Measurements from ENCODE around the gene SMOC1.

SMOC1 gene

GRCh38 chr14:69850086-69850735, 29.0 kb upstream of the SMOC1 start:
- H3K36me3 ChIP-seq (ENCODE audit: insufficient read depth, low read length): no peaks in the 10 kb centered on the region
- no peak overlapping the region for H3K27ac ChIP-seq (ENCODE audit: low read depth, low read length)
- 93% methylated on average over 35 of the region's 35 CpGs for WGBS
- H3K4me1 ChIP-seq (ENCODE audit: insufficient read depth, low read length): no peaks in the 10 kb centered on the region
- H3K9me3 ChIP-seq (ENCODE audit: insufficient read depth, low read depth, low read length): no peaks in the 10 kb centered on the region
- no peaks in the 10 kb centered on the region for H3K27me3 ChIP-seq (ENCODE audit: insufficient read depth, low read length)
- no peak overlapping the region for H3K9ac ChIP-seq (ENCODE audit: low read depth, low read length)
- H3K4me3 ChIP-seq (ENCODE audit: low read length): no peak overlapping the region

- H3K4me3 ChIP-seq (ENCODE audit: low read length): no peak overlapping the region
- no peak overlapping the region for H3K27ac ChIP-seq (ENCODE audit: low read depth, low read length)
- H3K9ac ChIP-seq (ENCODE audit: low read depth, low read length): no peak overlapping the region
- H3K27me3 ChIP-seq (ENCODE audit: insufficient read depth, low read length): no peaks in the 10 kb centered on the region
- no peaks in the 10 kb centered on the region for H3K9me3 ChIP-seq (ENCODE audit: insufficient read depth, low read depth, low read length)
- 98% methylated on average over 2 of the region's 2 CpGs for WGBS
- no peaks in the 10 kb centered on the region for H3K4me1 ChIP-seq (ENCODE audit: insufficient read depth, low read length)
- no peaks in the 10 kb centered on the region for H3K36me3 ChIP-seq (ENCODE audit: insufficient read depth, low read length)
Observed at GRCh38 chr14:69850736-69851112, 28.5 kb upstream of the SMOC1 start.

DNA sequence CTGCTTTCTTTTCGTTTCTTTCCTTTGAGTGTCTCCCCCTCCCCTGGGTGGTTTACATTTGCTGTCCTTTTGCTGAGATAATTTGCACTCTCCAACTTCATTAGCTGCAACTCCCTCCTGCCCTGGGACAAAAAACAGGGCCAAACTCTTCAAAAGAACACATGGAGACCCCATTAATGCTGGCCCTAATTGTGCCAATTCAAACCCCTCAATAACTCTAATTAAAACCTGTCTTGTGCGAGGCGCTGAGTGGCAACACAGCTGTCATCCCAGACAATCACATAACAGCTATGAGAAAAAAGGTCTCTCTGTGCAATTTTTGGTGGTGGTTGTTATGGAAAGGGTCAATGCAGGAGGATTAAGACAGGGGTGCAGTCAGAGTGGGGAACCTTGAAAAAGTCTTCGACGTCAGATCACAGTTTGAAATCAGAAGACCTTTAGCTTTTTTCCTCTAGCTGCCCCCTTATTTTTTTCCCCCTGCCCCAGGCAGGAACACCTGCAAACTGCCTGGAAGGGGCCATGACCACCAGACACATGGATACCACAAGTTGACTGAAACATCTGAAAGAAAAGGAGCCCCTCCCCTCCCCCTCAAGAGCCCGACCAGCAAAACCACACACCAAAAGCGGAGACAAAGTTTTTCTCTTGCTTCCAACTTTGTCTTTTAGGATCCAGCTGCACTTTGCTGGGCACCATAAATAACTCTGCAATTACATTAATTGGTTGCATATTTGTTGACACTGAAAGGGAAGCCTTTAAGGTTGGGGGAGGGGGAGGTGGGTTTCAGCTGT, 26.5 kb upstream of the SMOC1 start:
- H3K9me3 ChIP-seq (ENCODE audit: insufficient read depth, low read depth, low read length): no peaks in the 10 kb centered on the region
- no peaks in the 10 kb centered on the region for H3K27me3 ChIP-seq (ENCODE audit: insufficient read depth, low read length)
- H3K27ac ChIP-seq (ENCODE audit: low read depth, low read length): no peak overlapping the region
- H3K4me1 ChIP-seq (ENCODE audit: insufficient read depth, low read length): no peaks in the 10 kb centered on the region
- H3K9ac ChIP-seq (ENCODE audit: low read depth, low read length): no peak overlapping the region
- no peaks in the 10 kb centered on the region for H3K36me3 ChIP-seq (ENCODE audit: insufficient read depth, low read length)
- 83% methylated on average over 5 of the region's 7 CpGs for WGBS
- H3K4me3 ChIP-seq (ENCODE audit: low read length): no peak overlapping the region

- Histone ChIP-seq H3K9me3 (ENCODE audit: insufficient read depth, low read depth, low read length) (no peaks in the 10 kb centered on the region), H3K9ac (ENCODE audit: low read depth, low read length) (no peak overlapping the region), H3K36me3 (ENCODE audit: insufficient read depth, low read length) (no peaks in the 10 kb centered on the region), H3K4me3 (ENCODE audit: low read length) (no peak overlapping the region), H3K27ac (ENCODE audit: low read depth, low read length) (no peak overlapping the region), H3K27me3 (ENCODE audit: insufficient read depth, low read length) (no peaks in the 10 kb centered on the region), H3K4me1 (ENCODE audit: insufficient read depth, low read length) (no peaks in the 10 kb centered on the region)
- WGBS: 73% methylated on average over 7 of the region's 7 CpGs
Observed at GRCh38 chr14:69853774-69854173, 25.4 kb upstream of the SMOC1 start.

DNA sequence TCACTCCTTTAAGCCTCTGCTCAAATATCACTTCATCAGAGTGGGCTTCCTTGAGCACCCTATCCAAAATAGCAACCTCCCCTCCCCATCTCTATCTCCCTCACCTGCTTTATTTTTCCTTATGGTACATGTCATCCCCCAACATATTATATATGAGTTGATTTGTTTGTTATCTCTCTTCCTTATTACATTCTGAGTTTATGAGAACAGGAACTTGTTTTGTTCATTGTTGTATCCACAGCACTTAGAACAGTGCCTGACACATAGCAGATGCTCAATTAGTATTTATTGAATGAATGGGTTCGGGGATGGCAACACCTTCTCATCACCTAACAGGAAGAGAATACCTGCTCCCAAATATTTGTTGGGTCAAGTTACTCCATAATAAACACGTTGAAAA, 24.6 kb upstream of the SMOC1 start:
- WGBS: 100% methylated on average over 1 of the region's 2 CpGs

DNA sequence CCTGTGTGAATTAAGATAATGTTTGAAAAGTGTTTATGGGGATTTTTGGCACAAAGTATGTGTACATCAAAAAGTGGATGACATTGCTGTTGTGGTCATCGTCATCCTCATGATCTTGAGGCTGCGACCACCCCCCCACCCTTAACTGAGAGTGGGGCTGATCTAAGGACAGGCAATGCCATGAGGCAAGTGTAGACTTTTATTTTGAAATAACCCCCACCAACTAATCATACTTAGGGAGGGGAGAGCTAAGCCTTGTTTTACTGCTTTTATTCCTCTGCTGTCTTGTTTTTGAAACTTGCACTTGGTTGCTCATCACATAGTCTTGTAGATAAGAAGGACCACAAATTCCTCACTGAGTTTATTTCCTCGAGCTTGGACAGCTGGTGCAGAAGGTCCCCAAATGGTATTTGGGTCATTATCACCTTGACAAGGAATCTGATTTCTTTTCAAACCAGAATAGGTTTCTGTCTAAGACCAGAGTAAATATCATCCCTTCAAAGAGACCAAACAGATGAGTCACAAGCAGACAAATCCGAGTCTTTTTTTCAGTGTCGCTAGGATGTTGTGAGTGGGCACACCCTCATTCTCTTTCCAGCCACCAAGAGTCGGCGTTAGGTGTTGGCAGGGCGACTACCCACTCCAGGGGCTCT, 23.9 kb upstream of the SMOC1 start:
- no peak overlapping the region for H3K27ac ChIP-seq (ENCODE audit: low read depth, low read length)
- no peak overlapping the region for H3K4me3 ChIP-seq (ENCODE audit: low read length)
- H3K9ac ChIP-seq (ENCODE audit: low read depth, low read length): no peak overlapping the region
- peaks cover 9% of the 10 kb centered on the region; the same call in 1 of the 2 replicates for H3K27me3 ChIP-seq (ENCODE audit: insufficient read depth, low read length)
- H3K9me3 ChIP-seq (ENCODE audit: insufficient read depth, low read depth, low read length): no peaks in the 10 kb centered on the region
- no peaks in the 10 kb centered on the region for H3K36me3 ChIP-seq (ENCODE audit: insufficient read depth, low read length)
- WGBS: 89% methylated on average over 7 of the region's 8 CpGs
- peaks cover 2% of the 10 kb centered on the region; the same call in 1 of the 2 replicates for H3K4me1 ChIP-seq (ENCODE audit: insufficient read depth, low read length)

More for the DNA sequence above, 24.6 kb upstream of the SMOC1 start:
- no peaks in the 10 kb centered on the region for H3K9me3 ChIP-seq (ENCODE audit: insufficient read depth, low read depth, low read length)
- no peak overlapping the region for H3K4me3 ChIP-seq (ENCODE audit: low read length)
- H3K27me3 ChIP-seq (ENCODE audit: insufficient read depth, low read length): peaks cover 3% of the 10 kb centered on the region; the same call in 1 of the 2 replicates
- H3K4me1 ChIP-seq (ENCODE audit: insufficient read depth, low read length): no peaks in the 10 kb centered on the region
- H3K27ac ChIP-seq (ENCODE audit: low read depth, low read length): no peak overlapping the region
- no peaks in the 10 kb centered on the region for H3K36me3 ChIP-seq (ENCODE audit: insufficient read depth, low read length)
- H3K9ac ChIP-seq (ENCODE audit: low read depth, low read length): no peak overlapping the region

DNA sequence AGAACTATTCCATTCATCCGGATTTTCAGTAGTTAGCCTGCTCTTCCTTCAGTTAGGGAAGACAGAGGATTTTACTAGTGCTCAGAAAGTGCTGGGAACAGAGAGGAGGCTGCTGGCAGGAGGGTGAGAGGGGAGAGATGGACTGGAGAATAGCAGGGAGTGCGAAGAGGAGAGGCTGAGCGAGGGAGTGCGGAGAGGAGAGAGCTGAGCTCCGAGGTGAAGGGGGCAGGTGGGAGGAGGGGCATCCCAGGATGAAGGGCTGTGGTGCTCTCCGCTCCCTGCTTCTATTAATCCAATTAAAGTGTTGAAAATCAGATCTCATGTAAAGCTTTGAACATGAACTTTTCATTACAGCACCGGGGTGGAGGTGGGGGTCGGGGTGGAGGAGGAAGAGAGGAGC, 20.4 kb upstream of the SMOC1 start:
- Histone ChIP-seq H3K36me3 (ENCODE audit: insufficient read depth, low read length) (no peaks in the 10 kb centered on the region), H3K4me3 (ENCODE audit: low read length) (no peak overlapping the region), H3K9me3 (ENCODE audit: insufficient read depth, low read depth, low read length) (no peaks in the 10 kb centered on the region), H3K27ac (ENCODE audit: low read depth, low read length) (no peak overlapping the region), H3K4me1 (ENCODE audit: insufficient read depth, low read length) (peaks cover 19% of the 10 kb centered on the region), H3K27me3 (ENCODE audit: insufficient read depth, low read length) (peaks cover 12% of the 10 kb centered on the region; the same call in 1 of the 2 replicates), H3K9ac (ENCODE audit: low read depth, low read length) (no peak overlapping the region)
- 56% methylated on average over 7 of the region's 8 CpGs for WGBS

- peaks cover 4% of the 10 kb centered on the region for H3K9me3 ChIP-seq (ENCODE audit: insufficient read depth, low read depth, low read length)
- WGBS: 92% methylated on average over 14 of the region's 14 CpGs
- H3K4me1 ChIP-seq (ENCODE audit: insufficient read depth, low read length): peaks cover 19% of the 10 kb centered on the region
- no peak overlapping the region for H3K27ac ChIP-seq (ENCODE audit: low read depth, low read length)
- peaks cover 12% of the 10 kb centered on the region; the same call in 1 of the 2 replicates for H3K27me3 ChIP-seq (ENCODE audit: insufficient read depth, low read length)
- H3K36me3 ChIP-seq (ENCODE audit: insufficient read depth, low read length): no peaks in the 10 kb centered on the region
- no peak overlapping the region for H3K9ac ChIP-seq (ENCODE audit: low read depth, low read length)
- no peak overlapping the region for H3K4me3 ChIP-seq (ENCODE audit: low read length)
Observed at GRCh38 chr14:69859591-69859990, 19.6 kb upstream of the SMOC1 start.

GRCh38 chr14:69860221-69860620, 19.0 kb upstream of the SMOC1 start:
- H3K36me3 ChIP-seq (ENCODE audit: insufficient read depth, low read length): no peaks in the 10 kb centered on the region
- H3K27ac ChIP-seq (ENCODE audit: low read depth, low read length): no peak overlapping the region
- peaks cover 10% of the 10 kb centered on the region for H3K9me3 ChIP-seq (ENCODE audit: insufficient read depth, low read depth, low read length)
- H3K4me1 ChIP-seq (ENCODE audit: insufficient read depth, low read length): peaks cover 19% of the 10 kb centered on the region
- no peak overlapping the region for H3K9ac ChIP-seq (ENCODE audit: low read depth, low read length)
- H3K4me3 ChIP-seq (ENCODE audit: low read length): no peak overlapping the region
- H3K27me3 ChIP-seq (ENCODE audit: insufficient read depth, low read length): peaks cover 12% of the 10 kb centered on the region; the same call in 1 of the 2 replicates
- 73% methylated on average over 12 of the region's 12 CpGs for WGBS

- peaks cover 19% of the 10 kb centered on the region for H3K4me1 ChIP-seq (ENCODE audit: insufficient read depth, low read length)
- peaks cover 10% of the 10 kb centered on the region for H3K9me3 ChIP-seq (ENCODE audit: insufficient read depth, low read depth, low read length)
- no peaks in the 10 kb centered on the region for H3K36me3 ChIP-seq (ENCODE audit: insufficient read depth, low read length)
- no peak overlapping the region for H3K4me3 ChIP-seq (ENCODE audit: low read length)
- H3K9ac ChIP-seq (ENCODE audit: low read depth, low read length): no peak overlapping the region
- H3K27ac ChIP-seq (ENCODE audit: low read depth, low read length): no peak overlapping the region
- H3K27me3 ChIP-seq (ENCODE audit: insufficient read depth, low read length): peaks cover 12% of the 10 kb centered on the region; the same call in 1 of the 2 replicates
- 68% methylated on average over 3 of the region's 3 CpGs for WGBS
Observed at GRCh38 chr14:69861025-69861569, 18.1 kb upstream of the SMOC1 start.

DNA sequence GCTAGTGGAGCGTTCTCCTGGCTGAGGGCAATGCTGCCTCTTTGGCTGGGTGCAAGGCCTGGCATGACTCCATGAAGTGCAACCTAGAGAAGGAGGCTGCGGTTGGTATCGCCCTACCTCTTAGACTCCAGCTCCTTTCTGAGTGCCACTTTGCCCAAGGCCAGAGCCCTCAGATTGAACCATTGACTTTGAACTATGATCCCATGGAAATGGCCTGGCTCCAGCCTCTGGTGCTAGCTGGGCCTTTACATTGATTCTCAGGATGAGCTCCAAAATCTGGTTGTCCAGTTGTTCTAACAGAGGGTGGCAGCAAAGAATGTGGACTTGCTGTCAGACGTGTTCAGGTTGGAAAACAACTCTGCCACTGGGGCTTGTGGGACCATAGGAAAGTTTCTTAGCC, 16.1 kb upstream of the SMOC1 start:
- WGBS: 94% methylated on average over 4 of the region's 4 CpGs
- Histone ChIP-seq H3K27ac (ENCODE audit: low read depth, low read length) (no peak overlapping the region), H3K4me1 (ENCODE audit: insufficient read depth, low read length) (peaks cover 19% of the 10 kb centered on the region), H3K4me3 (ENCODE audit: low read length) (no peak overlapping the region), H3K36me3 (ENCODE audit: insufficient read depth, low read length) (no peaks in the 10 kb centered on the region), H3K9me3 (ENCODE audit: insufficient read depth, low read depth, low read length) (peaks cover 10% of the 10 kb centered on the region), H3K9ac (ENCODE audit: low read depth, low read length) (no peak overlapping the region), H3K27me3 (ENCODE audit: insufficient read depth, low read length) (peaks cover 12% of the 10 kb centered on the region; the same call in 1 of the 2 replicates)
